SK-N-SH (cell line): ENCODE data around the gene ARHGEF11. TPM values are rescaled to one million over a fixed set of nuclear protein-coding genes. Genes with fewer than 3 reads are reported as not detected.

Experiments
- CTCF ChIA-PET: fragments of 300-600, 350-600 bp; formaldehyde crosslinking; extraction: SDS; loops from one replicate; lab custom pipeline; 2021; lab: Yijun Ruan, JAX
- POLR2A ChIA-PET: fragments of 350-600 bp; sonication (Branson Sonifier 250); formaldehyde crosslinking; extraction: SDS; loops from one replicate; lab custom pipeline; 2020; ENCODE audit warnings: antibody characterized with exemption, inconsistent platforms; lab: Yijun Ruan, JAX
- DNase-seq: peaks from one replicate; pipeline ENCODE4 v3.0.0; 2012
- H2AFZ ChIP-seq: fragments of 200-600 bp; sonication (generic); 2 replicates; pipeline ENCODE4 v1.8.1; 2016; ENCODE audit warnings: antibody characterized with exemption, mild to moderate bottlenecking, low read depth
- H3F3A ChIP-seq: fragments of 200-600 bp; sonication (generic); replicated peaks from 2 replicates; pipeline ENCODE3; 2016; ENCODE audit warnings: antibody characterized with exemption, mild to moderate bottlenecking; ENCODE audit not compliant: insufficient read depth
- H3K27ac ChIP-seq, 2 experiments: fragments of 200-500 bp in 1 of 2; fragments of 200-600 bp in 1 of 2; sonication (Bioruptor generic) in 1 of 2; sonication (generic), shearing (Covaris generic) in 1 of 2; 2 replicates each; pipeline versions ENCODE4 v1.5.1 to v1.6.1; 2014 to 2016; ENCODE audit warnings: low read depth in 2 of 2, inconsistent platforms in 1 of 2, low read length in 1 of 2, mild to moderate bottlenecking in 1 of 2, mixed read lengths in 1 of 2
- H3K27me3 ChIP-seq: fragments of 200-600 bp; sonication (generic), shearing (Covaris generic); 2 replicates; pipeline ENCODE4 v1.6.1; 2016; ENCODE audit warnings: mixed run types; ENCODE audit not compliant: insufficient read depth
- H3K36me3 ChIP-seq, 2 experiments: fragments of 200-500 bp in 1 of 2; fragments of 200-600 bp in 1 of 2; sonication (Bioruptor generic) in 1 of 2; sonication (generic) in 1 of 2; replicated peaks in 1 of 2; 2 replicates each; pipeline versions ENCODE3 to v1.5.1; 2014 to 2016; ENCODE audit warnings: low read length in 1 of 2, mild to moderate bottlenecking in 1 of 2; ENCODE audit not compliant: insufficient read depth in 2 of 2, control insufficient read depth in 1 of 2
- H3K4me1 ChIP-seq, 2 experiments: fragments of 200-500 bp in 1 of 2; fragments of 200-600 bp in 1 of 2; sonication (Bioruptor generic) in 1 of 2; sonication (generic), shearing (Covaris generic) in 1 of 2; 2 replicates each; pipeline versions ENCODE4 v1.5.1 to v1.6.1; 2014 to 2016; ENCODE audit warnings: low read depth in 1 of 2, low read length in 1 of 2, mixed run types in 1 of 2; ENCODE audit not compliant: insufficient read depth in 2 of 2, control insufficient read depth in 1 of 2
- H3K4me2 ChIP-seq: fragments of 200-600 bp; sonication (generic), shearing (Covaris generic); 2 replicates; pipeline ENCODE4 v1.6.1; 2017; ENCODE audit warnings: mixed run types
- H3K4me3 ChIP-seq, 2 experiments: fragments of 200-500 bp in 1 of 2; fragments of 200-600 bp in 1 of 2; sonication (Bioruptor generic) in 1 of 2; sonication (generic), shearing (Covaris generic) in 1 of 2; 2 replicates each; pipeline versions ENCODE4 v1.5.1 to v1.8.1; 2014 to 2016; ENCODE audit warnings: low read depth in 2 of 2, inconsistent platforms in 1 of 2, low read length in 1 of 2, mild to moderate bottlenecking in 1 of 2, mixed read lengths in 1 of 2, moderate library complexity in 1 of 2
- H3K79me2 ChIP-seq: fragments of 200-600 bp; sonication (generic); 2 replicates; pipeline ENCODE4 v1.8.1; 2017; ENCODE audit warnings: mild to moderate bottlenecking; ENCODE audit not compliant: insufficient read depth
- H3K9ac ChIP-seq: fragments of 200-600 bp; sonication (generic); 2 replicates; pipeline ENCODE4 v1.6.1; 2017; ENCODE audit warnings: mixed run types
- H3K9me2 ChIP-seq: fragments of 200-600 bp; sonication (generic); 2 replicates; pipeline ENCODE4 v1.6.1; 2017; ENCODE audit warnings: mixed run types
- H3K9me3 ChIP-seq: fragments of 200-600 bp; sonication (generic); 2 replicates; pipeline ENCODE4 v1.6.1; 2017; ENCODE audit warnings: mixed run types, mild to moderate bottlenecking, moderate library complexity
- H4K20me1 ChIP-seq: fragments of 200-600 bp; sonication (generic); 2 replicates; pipeline ENCODE4 v1.6.1; 2017; ENCODE audit warnings: mild to moderate bottlenecking, mixed run types; ENCODE audit not compliant: insufficient read depth
- ELF1 ChIP-seq: IDR thresholded peaks from 2 replicates; pipeline ENCODE4 v1.4.0; 2012
- EZH2phosphoT487 ChIP-seq: fragments of 200-600 bp; sonication (generic); IDR thresholded peaks from 2 replicates; pipeline ENCODE4 v1.6.1; 2017; ENCODE audit warnings: low read depth, mixed run types, mild to moderate bottlenecking, antibody characterized with exemption, moderate library complexity, borderline replicate concordance
- FOSL2 ChIP-seq: IDR thresholded peaks from 2 replicates; pipeline ENCODE4 v1.4.0; 2012; ENCODE audit warnings: low read depth, mild to moderate bottlenecking, moderate library complexity, borderline replicate concordance
- FOXJ3 ChIP-seq: sonication (generic); formaldehyde crosslinking; IDR thresholded peaks from 2 replicates; pipeline ENCODE4 v1.5.1; 2020; ENCODE audit warnings: mild to moderate bottlenecking, missing genetic modification reagents
- GABPA ChIP-seq: IDR thresholded peaks from 2 replicates; pipeline ENCODE4 v1.4.0; 2012; ENCODE audit warnings: low read depth, mild to moderate bottlenecking
- MAX ChIP-seq: IDR thresholded peaks from 2 replicates; pipeline ENCODE4 v1.4.0; 2012; ENCODE audit warnings: low read depth
- MXI1 ChIP-seq: IDR thresholded peaks from 2 replicates; pipeline ENCODE4 v1.6.1; 2012; ENCODE audit warnings: mild to moderate bottlenecking, low read depth, low read length, improper control_type of control experiment
- RAD21 ChIP-seq: IDR thresholded peaks from 2 replicates; pipeline ENCODE4 v1.6.1; 2012; ENCODE audit warnings: mild to moderate bottlenecking, low read length
- RXRA ChIP-seq: IDR thresholded peaks from 2 replicates; pipeline ENCODE4 v1.4.0; 2012; ENCODE audit warnings: low read depth, mild to moderate bottlenecking, borderline replicate concordance
- SIN3A ChIP-seq: IDR thresholded peaks from 2 replicates; pipeline ENCODE4 v1.6.1; 2012; ENCODE audit warnings: low read depth, mild to moderate bottlenecking, low read length, moderate library complexity, borderline replicate concordance
- TAF1 ChIP-seq: IDR thresholded peaks from 2 replicates; pipeline ENCODE4 v1.6.1; 2012; ENCODE audit warnings: low read depth, mild to moderate bottlenecking, low read length, moderate library complexity, borderline replicate concordance
- TCF12 ChIP-seq: IDR thresholded peaks from 2 replicates; pipeline ENCODE4 v1.4.0; 2012
- TEAD4 ChIP-seq: IDR thresholded peaks from 2 replicates; pipeline ENCODE4 v1.4.0; 2012; ENCODE audit warnings: mild to moderate bottlenecking, borderline replicate concordance; ENCODE audit not compliant: insufficient read depth
- USF1 ChIP-seq: IDR thresholded peaks from 2 replicates; pipeline ENCODE4 v1.4.0; 2012; ENCODE audit warnings: low read depth, borderline replicate concordance
- YY1 ChIP-seq: IDR thresholded peaks from 2 replicates; pipeline ENCODE4 v1.4.0; 2012; ENCODE audit warnings: low read depth, mild to moderate bottlenecking
- WGBS: methylation state at CpG from one replicate; pipeline ENCODE4 v1.1.6; 2017; ENCODE audit warnings: low lambda C conversion rate; 5-methylcytosine and 5-hydroxymethylcytosine counted together
- polyA plus RNA-seq, 3 experiments: library from polyadenylated mRNA; depleted of rRNA; stranded (reverse); fragments of >200 nt; gene quantifications; 2 replicates each; pipeline ENCODE4 v1.2.3, GENCODE V29; 2012

The ARHGEF11 gene
- polyA plus RNA-seq, 1 of the 3 experiments (the other 2 are of a cell fraction), result 19.0 TPM

- peak overlapping the region; percentile 87 to 96 for H3K27ac ChIP-seq
- ChIA-PET CTCF (interaction anchor here (1.0 to 9.4 kb wide), 3 partner anchors 15 to 235 kb away, joined by 3 to 110 read pairs (median 15); no protein-coding TSS in a partner anchor), POLR2A (no interaction called here)
- no peaks in the 10 kb centered on the region for H3K79me2 ChIP-seq
- H3K9ac ChIP-seq, result peak overlapping the region; percentile 15; the same call in 1 of the 2 replicates
- DNase-seq, result no peak
- H3K27me3 ChIP-seq, result no peaks in the 10 kb centered on the region
- no peak for TF ChIP-seq SIN3A
- TF ChIP-seq RXRA, result no peak
- no peak for TF ChIP-seq YY1
- TF ChIP-seq MAX, result no peak
- TF ChIP-seq TEAD4, result no peak
- no peak for TF ChIP-seq TAF1
- H3K9me3 ChIP-seq, result no peaks in the 10 kb centered on the region
- H3F3A ChIP-seq, result peaks cover 33% of the 10 kb centered on the region
- H3K4me2 ChIP-seq, result peak overlapping the region; percentile 77
- no peak overlapping the region for H2AFZ ChIP-seq
- H3K36me3 ChIP-seq, result no peaks in the 10 kb centered on the region
- WGBS, result 95% methylated on average over 6 of the region's 6 CpGs
- no peaks in the 10 kb centered on the region for H4K20me1 ChIP-seq
- no peak overlapping the region for H3K4me3 ChIP-seq
- peaks cover 40 to 58% of the 10 kb centered on the region in 2 experiments; a peak in 3 of 4 replicates for H3K4me1 ChIP-seq
- H3K9me2 ChIP-seq, result no peaks in the 10 kb centered on the region
Observed at GRCh38 chr1:156895927-156896326, 149.6 kb downstream of the ARHGEF11 start.

GRCh38 chr1:156895455-156895812, 150.1 kb downstream of the ARHGEF11 start:
- POLR2A ChIA-PET, result interaction anchor here (1.3 kb wide), 1 partner anchor 18 kb away, joined by 3 read pairs; no protein-coding TSS in a partner anchor
- Histone ChIP-seq H3K4me3 (no peak overlapping the region), H3K9ac (peak overlapping the region; percentile 15; the same call in 1 of the 2 replicates), H3K4me1 (peaks cover 40 to 58% of the 10 kb centered on the region in 2 experiments; a peak in 3 of 4 replicates), H2AFZ (peak overlapping the region; percentile 21; the same call in 1 of the 2 replicates), H3K9me2 (no peaks in the 10 kb centered on the region), H3K27ac (peak overlapping the region; percentile 87 to 96), H3K4me2 (peak overlapping the region; percentile 77), H3K9me3 (no peaks in the 10 kb centered on the region), H3K36me3 (no peaks in the 10 kb centered on the region), H3K79me2 (no peaks in the 10 kb centered on the region), H4K20me1 (no peaks in the 10 kb centered on the region), H3K27me3 (no peaks in the 10 kb centered on the region), H3F3A (peaks cover 35% of the 10 kb centered on the region)
- 83% methylated on average over 4 of the region's 4 CpGs for WGBS
- TF ChIP-seq USF1 (no peak), YY1 (no peak), TCF12 (no peak), ELF1 (no peak), EZH2phosphoT487 (no peak), RAD21 (no peak), FOSL2 (no peak), MXI1 (no peak), GABPA (no peak), FOXJ3 (CRISPR knock-in tag) (no peak)
- peak; percentile 60 for DNase-seq
- CTCF ChIA-PET, result interaction anchor here (1.1 to 12.6 kb wide), 6 partner anchors 16 to 271 kb away, joined by 3 to 308 read pairs (median 12); partner anchors contain the start of gene NTRK1
